ENCODE measurements around the gene RSPH1. TPM values are rescaled to one million over a fixed set of nuclear protein-coding genes. Genes with fewer than 3 reads are reported as not detected.

The RSPH1 gene
- total RNA-seq, 4 donors from 2014 or later, result 0.99 to 1.9 (median 1.9) TPM; not detected in 1

GRCh38 chr21:42451941-42452340 lies 44.1 kb downstream of the RSPH1 start:
- Histone ChIP-seq H3K4me1 (no peaks in the 10 kb centered on the region), H3K27ac (no peak overlapping the region), H3K36me3 (no peaks in the 10 kb centered on the region), H3K9me3 (no peaks in the 10 kb centered on the region), H3K27me3 (peaks cover 47% of the 10 kb centered on the region), H3K4me3 (no peak overlapping the region)
- TF ChIP-seq CTCF (IDR thresholded peaks at IDR 0.05) (no peak), POLR2AphosphoS5 (IDR thresholded peaks at IDR 0.05) (no peak), POLR2A (IDR thresholded peaks at IDR 0.05) (no peak), EP300 (IDR thresholded peaks at IDR 0.05) (no peak)
- no peak for ATAC-seq
- 79 to 88% methylated on average over 5 to 6 of the region's 9 CpGs for WGBS, 2 donors (ENCODE audit: low coverage in 1 of 2)

- H3K4me3 ChIP-seq, result no peak overlapping the region
- 80% methylated on average over 2 of the region's 3 CpGs; no CpG with 5 or more reads in 1 of the 2 donors for WGBS, 2 donors (ENCODE audit: low coverage in 1 of 2)
Observed at GRCh38 chr21:42448686-42449085, 47.3 kb downstream of the RSPH1 start.

GRCh38 chr21:42447732-42448131 lies 48.3 kb downstream of the RSPH1 start:
- ATAC-seq, result no peak
- Histone ChIP-seq H3K9me3 (no peaks in the 10 kb centered on the region), H3K4me1 (no peaks in the 10 kb centered on the region), H3K27ac (no peak overlapping the region), H3K4me3 (no peak overlapping the region), H3K36me3 (no peaks in the 10 kb centered on the region), H3K27me3 (peaks cover 54% of the 10 kb centered on the region)
- WGBS, 2 donors (ENCODE audit: low coverage in 1 of 2), result 84 to 92% methylated on average over 9 to 10 of the region's 10 CpGs
- TF ChIP-seq CTCF (IDR thresholded peaks at IDR 0.05) (no peak), EP300 (IDR thresholded peaks at IDR 0.05) (no peak), POLR2AphosphoS5 (IDR thresholded peaks at IDR 0.05) (no peak), POLR2A (IDR thresholded peaks at IDR 0.05) (no peak)

More at GRCh38 chr21:42448686-42449085, 47.3 kb downstream of the RSPH1 start:
- Histone ChIP-seq H3K27me3 (peaks cover 58% of the 10 kb centered on the region), H3K4me1 (no peaks in the 10 kb centered on the region), H3K27ac (no peak overlapping the region), H3K36me3 (no peaks in the 10 kb centered on the region), H3K9me3 (no peaks in the 10 kb centered on the region)
- ATAC-seq, result no peak
- no peak for TF ChIP-seq EP300 (IDR thresholded peaks at IDR 0.05)
- TF ChIP-seq POLR2AphosphoS5 (IDR thresholded peaks at IDR 0.05), result no peak
- TF ChIP-seq CTCF (IDR thresholded peaks at IDR 0.05), result no peak
- no peak for TF ChIP-seq POLR2A (IDR thresholded peaks at IDR 0.05)

GRCh38 chr21:42447182-42447581 lies 48.8 kb downstream of the RSPH1 start:
- no peak for TF ChIP-seq POLR2A (IDR thresholded peaks at IDR 0.05)
- TF ChIP-seq EP300 (IDR thresholded peaks at IDR 0.05), result no peak
- TF ChIP-seq POLR2AphosphoS5 (IDR thresholded peaks at IDR 0.05), result no peak
- TF ChIP-seq CTCF (IDR thresholded peaks at IDR 0.05), result no peak
- WGBS, 2 donors (ENCODE audit: low coverage in 1 of 2), result 80 to 82% methylated on average over 8 to 14 of the region's 14 CpGs
- peaks cover 48% of the 10 kb centered on the region for H3K27me3 ChIP-seq
- H3K27ac ChIP-seq, result no peak overlapping the region
- no peaks in the 10 kb centered on the region for H3K9me3 ChIP-seq
- no peaks in the 10 kb centered on the region for H3K36me3 ChIP-seq
- no peaks in the 10 kb centered on the region for H3K4me1 ChIP-seq
- H3K4me3 ChIP-seq, result no peak overlapping the region
- ATAC-seq, result no peak

- no peak for ATAC-seq
- H3K36me3 ChIP-seq, result no peaks in the 10 kb centered on the region
- H3K4me3 ChIP-seq, result no peak overlapping the region
- no peaks in the 10 kb centered on the region for H3K4me1 ChIP-seq
- WGBS, 2 donors (ENCODE audit: low coverage in 1 of 2), result no CpG with 5 or more reads among the region's 4 CpGs
- no peak for TF ChIP-seq EP300 (IDR thresholded peaks at IDR 0.05)
- TF ChIP-seq POLR2AphosphoS5 (IDR thresholded peaks at IDR 0.05), result no peak
- TF ChIP-seq POLR2A (IDR thresholded peaks at IDR 0.05), result no peak
- TF ChIP-seq CTCF (IDR thresholded peaks at IDR 0.05), result no peak
- H3K27ac ChIP-seq, result no peak overlapping the region
- peaks cover 43% of the 10 kb centered on the region for H3K27me3 ChIP-seq
- H3K9me3 ChIP-seq, result no peaks in the 10 kb centered on the region
Observed at GRCh38 chr21:42446531-42446930, 49.5 kb downstream of the RSPH1 start.

Measured in gastroesophageal sphincter (tissue), 4 donors.